Measurements from ENCODE around the gene ATP8A1.
"Not testable (repeated sequence)": the region's sequence is repeated elsewhere in the genome, so short reads cannot be mapped to it uniquely, and the experiment has no call there.

Gene ATP8A1

GRCh38 chr4:42497142-42497910 lies 159.6 kb downstream of the ATP8A1 start:
- no peak for DNase-seq

GRCh38 chr4:42492962-42493361 lies 163.9 kb downstream of the ATP8A1 start:
- DNase-seq, result no peak

GRCh38 chr4:42490015-42490414 lies 166.9 kb downstream of the ATP8A1 start:
- no peak for DNase-seq

- no peak for DNase-seq
These were observed 167.8 kb downstream of the ATP8A1 start for GRCh38 chr4:42489095-42489494.

- no peak for DNase-seq
These were observed 168.4 kb downstream of the ATP8A1 start for GRCh38 chr4:42488554-42488953.

GRCh38 chr4:42488114-42488513 lies 168.8 kb downstream of the ATP8A1 start:
- DNase-seq, result no peak

- DNase-seq, result no peak
These were observed 169.7 kb downstream of the ATP8A1 start for GRCh38 chr4:42487230-42487629.

- not testable (repeated sequence) for DNase-seq
These were observed 170.7 kb downstream of the ATP8A1 start for GRCh38 chr4:42486156-42486555.

- DNase-seq, result no peak
These were observed 172.3 kb downstream of the ATP8A1 start for GRCh38 chr4:42484630-42485029.

GRCh38 chr4:42483426-42484379 lies 173.2 kb downstream of the ATP8A1 start:
- no peak for DNase-seq

- DNase-seq, result no peak
These were observed 174.2 kb downstream of the ATP8A1 start for GRCh38 chr4:42482516-42483327.

GRCh38 chr4:42480717-42481116 lies 176.2 kb downstream of the ATP8A1 start:
- no peak for DNase-seq

GRCh38 chr4:42480281-42480680 lies 176.6 kb downstream of the ATP8A1 start:
- no peak for DNase-seq

GRCh38 chr4:42478946-42479345 lies 178.0 kb downstream of the ATP8A1 start:
- no peak for DNase-seq

- DNase-seq, result no peak
These were observed 178.4 kb downstream of the ATP8A1 start for GRCh38 chr4:42478509-42478908.

GRCh38 chr4:42474406-42474805 lies 182.5 kb downstream of the ATP8A1 start:
- no peak for DNase-seq

- DNase-seq, result no peak
These were observed 183.7 kb downstream of the ATP8A1 start for GRCh38 chr4:42473071-42473684.

- DNase-seq, result no peak
These were observed 185.0 kb downstream of the ATP8A1 start for GRCh38 chr4:42471896-42472295.

- DNase-seq, result no peak
These were observed 186.9 kb downstream of the ATP8A1 start for GRCh38 chr4:42470023-42470422.

- not testable (repeated sequence) for DNase-seq
These were observed 189.1 kb downstream of the ATP8A1 start for GRCh38 chr4:42467777-42468176.

- no peak for DNase-seq
These were observed 190.5 kb downstream of the ATP8A1 start for GRCh38 chr4:42466273-42466844.

- no peak for DNase-seq
These were observed 192.3 kb downstream of the ATP8A1 start for GRCh38 chr4:42464550-42465094.
